ENCODE data around the gene ROBO1.

The ROBO1 gene

GRCh38 chr3:79664455-79664854 is 103.3 kb downstream of the ROBO1 start:
- no peak for DNase-seq

GRCh38 chr3:79661896-79662295 is 105.9 kb downstream of the ROBO1 start:
- DNase-seq: no peak

DNA sequence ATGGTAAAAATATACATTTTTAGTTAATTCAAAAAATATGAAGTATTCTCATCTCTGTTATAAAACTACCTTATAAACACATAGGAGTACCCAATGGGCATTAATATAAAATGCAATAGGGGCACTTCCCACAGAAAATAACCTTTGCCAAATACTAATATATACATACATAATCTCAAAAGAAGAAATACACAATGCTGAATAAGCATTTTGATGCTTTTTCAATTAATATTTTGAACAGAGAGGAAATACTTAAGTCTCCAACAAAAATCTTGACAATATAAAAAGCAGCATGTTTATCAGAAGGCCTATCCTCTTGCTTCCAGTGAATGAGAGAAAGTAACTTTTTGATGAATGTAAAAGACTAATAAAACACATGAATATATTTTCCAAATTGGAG is 110.7 kb downstream of the ROBO1 start:
- no peak for DNase-seq

- no peak for DNase-seq
Observed at GRCh38 chr3:79654019-79654418, 113.8 kb downstream of the ROBO1 start.

DNA sequence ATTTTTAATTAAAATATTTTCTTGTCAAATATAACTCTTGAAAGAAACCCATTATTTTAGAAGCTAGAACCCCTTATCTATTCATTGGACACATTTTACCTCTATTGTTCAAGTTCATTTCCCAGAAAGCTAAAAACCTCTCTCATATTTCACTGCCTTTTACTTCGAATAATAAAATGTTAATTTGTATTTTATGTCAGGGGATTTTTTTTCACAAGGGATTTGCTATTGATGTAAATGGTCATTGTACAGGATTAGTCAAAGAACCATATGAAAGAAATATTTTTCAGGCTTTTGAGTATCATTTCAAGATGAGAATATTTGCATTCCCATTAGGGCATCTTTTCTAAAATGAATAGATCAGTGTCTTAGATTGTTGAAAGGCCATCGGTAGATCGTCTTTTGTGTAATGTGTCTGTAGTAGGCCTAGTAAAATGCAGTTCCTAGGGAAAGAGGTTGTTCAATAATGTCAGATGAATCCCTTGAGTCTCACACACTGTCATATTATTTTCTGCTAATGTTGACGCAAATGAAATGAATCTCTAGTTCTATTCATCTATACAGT is 114.5 kb downstream of the ROBO1 start:
- DNase-seq: no peak

- DNase-seq: no peak
Observed at GRCh38 chr3:79651536-79652065, 116.2 kb downstream of the ROBO1 start.

DNA sequence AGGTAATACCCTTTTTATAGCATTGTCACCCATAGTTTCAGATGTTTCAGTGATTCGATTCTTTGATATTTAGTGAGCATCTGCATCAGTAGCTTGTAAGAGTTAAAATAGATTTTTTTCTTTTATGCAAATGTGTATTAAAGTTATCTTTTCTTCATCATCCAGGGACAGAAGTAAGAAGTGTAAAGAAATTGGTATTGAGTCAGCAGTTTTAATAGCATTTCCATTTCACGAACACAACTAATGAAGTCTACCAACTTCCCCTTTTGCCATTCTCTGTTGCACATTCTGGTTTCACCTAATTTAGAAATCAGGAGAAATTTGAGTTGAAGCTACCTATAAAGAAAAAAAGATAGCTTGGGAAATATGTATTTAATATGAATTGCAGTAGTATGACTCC is 127.9 kb downstream of the ROBO1 start:
- no peak for DNase-seq

- DNase-seq: no peak
Observed at GRCh38 chr3:79636372-79636771, 131.4 kb downstream of the ROBO1 start.

GRCh38 chr3:79632842-79633241 is 135.0 kb downstream of the ROBO1 start:
- DNase-seq: no peak

DNA sequence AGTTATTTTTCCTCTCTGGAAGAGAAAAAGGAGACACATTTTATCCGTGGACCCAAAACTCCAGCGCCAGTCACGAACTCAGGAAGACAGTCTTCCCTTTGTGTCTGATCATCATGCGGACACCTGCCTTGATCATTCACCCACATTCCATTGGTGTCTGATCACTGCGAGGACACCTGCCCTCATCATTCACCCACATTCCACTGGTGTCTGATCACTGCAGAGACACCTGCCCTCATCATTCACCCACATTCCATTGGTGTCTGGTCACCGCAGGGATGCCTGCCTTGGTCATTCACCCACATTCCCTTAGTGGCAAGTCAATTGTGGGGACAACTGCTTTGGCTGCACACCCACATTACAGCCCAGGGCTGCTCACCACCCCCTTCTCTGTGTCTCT is 148.9 kb downstream of the ROBO1 start:
- DNase-seq: no peak

DNA sequence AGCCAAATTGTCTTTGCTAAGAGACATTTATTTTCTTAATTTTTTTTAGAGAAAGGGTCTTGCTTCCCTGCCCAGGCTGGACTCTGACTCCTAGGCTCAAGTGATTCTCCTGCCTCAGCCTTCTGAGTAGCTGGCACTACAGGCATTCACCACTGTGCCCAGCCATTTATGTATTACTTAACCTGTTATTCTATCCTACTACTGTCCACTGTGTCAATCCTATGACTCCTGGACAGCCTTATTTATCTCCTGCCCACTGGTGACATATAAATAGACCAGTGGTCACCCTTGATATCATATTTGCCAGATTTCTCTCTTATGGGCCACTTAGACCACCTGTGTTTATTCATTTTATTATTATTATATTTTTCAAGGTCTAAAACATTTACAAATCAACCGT is 161.4 kb downstream of the ROBO1 start:
- DNase-seq: no peak

DNA sequence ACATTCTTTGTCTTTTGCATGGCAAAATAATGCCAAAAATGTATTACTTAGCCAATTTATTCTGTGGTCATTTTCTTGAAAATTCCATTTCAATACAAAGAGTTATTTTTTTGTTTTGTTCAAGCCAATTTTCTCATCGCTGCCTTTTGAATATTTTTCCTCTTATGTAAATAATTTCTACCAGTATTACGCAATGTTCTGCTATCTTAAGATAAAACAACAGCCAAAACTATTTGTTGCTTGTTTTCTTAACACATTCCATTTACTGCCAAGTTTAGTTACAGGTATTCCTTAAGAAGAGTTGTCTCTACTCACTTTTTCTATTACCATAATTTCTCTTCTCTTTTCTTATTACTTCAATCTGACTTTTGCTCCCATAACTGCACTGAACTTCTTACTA is 163.1 kb downstream of the ROBO1 start:
- DNase-seq: no peak

GRCh38 chr3:79602385-79602784 is 165.4 kb downstream of the ROBO1 start:
- no peak for DNase-seq

DNA sequence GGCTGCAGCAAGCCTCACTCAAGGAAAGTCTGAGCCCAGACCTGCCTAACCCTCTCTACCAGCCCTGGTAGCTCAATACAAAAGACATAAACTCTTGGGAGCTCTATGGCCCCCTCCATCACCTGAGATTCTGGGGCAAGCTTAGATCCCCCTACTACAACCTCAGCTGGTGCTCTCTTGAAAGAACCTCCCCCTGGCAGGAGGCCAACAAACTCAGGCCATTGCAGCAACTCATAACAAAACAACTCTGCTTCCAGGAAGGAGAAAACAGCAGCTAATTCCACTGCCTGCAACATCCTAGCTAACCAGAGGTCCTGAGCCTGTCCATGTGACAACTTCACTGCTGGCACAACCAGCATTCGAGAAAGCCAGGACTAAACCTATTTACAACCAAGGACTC is 169.2 kb downstream of the ROBO1 start:
- no peak for DNase-seq

DNA sequence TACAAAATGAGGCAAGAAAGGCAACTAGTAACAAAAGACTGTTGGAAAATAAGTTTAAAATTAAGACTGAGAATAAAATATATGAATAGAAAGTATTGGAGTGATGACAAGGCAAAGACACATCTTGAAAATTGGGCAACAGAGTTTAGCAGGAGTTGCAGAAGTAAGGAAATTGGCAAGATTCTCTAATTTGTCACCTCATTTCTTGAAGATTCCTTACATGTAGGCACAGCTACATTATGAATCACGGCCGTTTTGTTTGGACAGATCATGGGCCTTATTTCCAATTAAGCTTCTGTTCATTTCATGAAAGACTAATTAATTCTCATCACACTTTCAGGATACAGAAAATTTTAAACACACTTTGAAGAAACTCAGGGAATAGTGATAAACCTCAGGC is 170.1 kb downstream of the ROBO1 start:
- DNase-seq: no peak

DNA sequence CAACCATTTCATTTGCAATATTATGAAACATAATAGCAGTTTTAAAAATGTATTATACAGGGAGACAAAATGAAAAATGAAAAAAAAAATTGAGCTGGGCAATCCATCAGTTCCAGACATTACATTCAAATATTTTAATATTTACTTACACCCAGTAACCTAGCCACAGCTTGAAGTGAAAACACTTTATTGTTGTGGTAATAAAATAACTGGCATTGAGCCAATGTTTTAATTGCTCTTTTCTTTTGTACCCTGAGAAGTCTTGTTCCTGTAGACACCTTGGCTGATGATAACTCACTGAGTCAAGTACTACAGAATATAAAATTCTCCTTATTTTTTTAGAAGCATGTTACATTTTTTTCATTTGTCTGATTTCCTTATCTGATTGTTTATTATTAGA is 180.6 kb downstream of the ROBO1 start:
- no peak for DNase-seq

DNA sequence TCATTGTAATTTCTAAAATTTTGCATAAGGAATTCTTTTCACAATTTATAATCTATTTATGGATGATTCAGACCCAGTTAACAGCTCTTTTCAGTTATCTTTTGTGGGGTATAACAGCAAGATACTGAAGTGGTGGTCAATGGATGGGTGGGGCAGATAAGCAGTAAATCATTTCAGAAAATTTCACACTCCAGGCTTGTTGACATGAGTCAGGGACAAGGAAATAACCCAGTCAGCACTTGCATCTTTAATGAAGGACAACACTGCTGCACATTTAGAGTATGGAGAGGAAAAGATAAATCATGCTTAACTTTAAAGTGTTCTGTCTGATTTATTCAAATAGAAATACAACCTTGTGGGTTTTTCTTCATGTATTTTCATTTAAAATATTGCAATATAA is 181.6 kb downstream of the ROBO1 start:
- DNase-seq: no peak

- no peak for DNase-seq
Observed at GRCh38 chr3:79572930-79573329, 194.9 kb downstream of the ROBO1 start.

DNA sequence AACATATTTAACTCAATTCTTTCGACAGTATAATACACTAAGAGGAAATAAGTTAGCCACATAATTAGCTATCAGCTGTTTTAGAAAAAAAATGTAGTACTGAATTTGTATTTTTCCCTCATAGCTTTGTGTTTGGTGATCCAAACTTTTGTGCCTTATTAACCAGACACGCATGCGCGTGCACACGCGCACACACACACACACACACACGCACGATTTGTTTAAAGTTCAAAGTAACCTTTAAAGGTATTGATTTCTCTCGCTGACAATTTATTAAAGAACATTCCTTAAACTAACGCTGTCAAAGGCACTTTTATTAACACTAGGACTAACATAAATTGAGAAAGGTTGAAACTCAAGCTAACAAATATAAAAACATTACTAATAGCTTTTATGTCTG is 198.9 kb downstream of the ROBO1 start:
- no peak for DNase-seq

- no peak for DNase-seq
Observed at GRCh38 chr3:79564192-79564591, 203.6 kb downstream of the ROBO1 start.

- DNase-seq: no peak
Observed at GRCh38 chr3:79560698-79561097, 207.1 kb downstream of the ROBO1 start.

- DNase-seq: no peak
Observed at GRCh38 chr3:79558943-79559342, 208.9 kb downstream of the ROBO1 start.

GRCh38 chr3:79555655-79556054 is 212.1 kb downstream of the ROBO1 start:
- no peak for DNase-seq

DNA sequence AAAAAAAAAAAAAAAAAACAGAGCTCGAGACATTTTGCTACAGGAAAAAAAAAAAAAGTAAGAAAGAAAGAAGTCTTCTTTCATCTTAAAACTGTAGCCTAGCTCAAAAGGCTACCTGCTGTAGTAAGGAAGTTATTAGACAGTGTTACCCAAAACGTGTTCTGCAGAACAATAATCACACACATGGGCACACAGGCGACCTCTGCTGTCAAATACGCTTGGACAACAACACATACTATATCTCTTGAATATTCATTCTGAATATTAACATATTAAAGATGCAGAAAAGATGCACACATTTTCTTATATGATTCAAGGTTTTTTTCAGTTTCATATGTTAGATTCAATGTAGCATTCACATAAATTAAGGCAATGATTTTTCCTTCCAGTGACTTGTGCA is 215.8 kb downstream of the ROBO1 start:
- DNase-seq: no peak

DNA sequence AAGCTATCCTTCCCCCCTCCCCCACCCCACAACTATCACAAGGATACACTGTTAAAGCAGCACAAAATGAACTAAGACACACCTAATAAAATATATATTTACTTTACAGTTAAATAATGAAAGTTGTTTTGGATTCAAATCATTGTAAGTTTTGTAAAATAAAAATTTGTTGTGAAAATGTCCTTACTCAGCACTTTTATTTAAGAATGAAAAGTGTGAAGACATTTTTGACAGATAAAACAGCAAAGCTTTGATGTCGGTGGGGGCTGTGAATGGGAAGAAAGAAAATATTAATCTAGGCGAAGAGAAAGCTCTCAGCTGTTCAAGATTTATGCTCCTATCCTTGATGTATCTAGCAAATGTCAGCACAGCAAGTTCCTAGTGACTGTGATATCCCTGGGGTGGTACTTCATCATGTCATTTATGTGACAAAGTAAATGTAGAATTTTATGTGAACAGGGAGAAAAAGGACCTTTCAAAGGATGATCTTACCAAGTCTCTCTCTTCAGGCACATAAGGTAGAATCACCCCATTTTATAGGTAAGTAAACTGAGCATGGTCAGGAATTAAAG is 216.4 kb downstream of the ROBO1 start:
- DNase-seq: no peak

All from inflammatory macrophage treated with lipopolysaccharide for 4 hours (primary cell).